ENCODE measurements around the gene NXF1. TPM values are rescaled to one million over a fixed set of nuclear protein-coding genes. Genes with fewer than 3 reads are reported as not detected.

Gene NXF1
- total and polyA plus RNA-seq, 2 of the 8 experiments (the other 6 are each of a cell fraction or from before 2014, with no cell fraction given) = 48.1 to 49.8 TPM

DNA sequence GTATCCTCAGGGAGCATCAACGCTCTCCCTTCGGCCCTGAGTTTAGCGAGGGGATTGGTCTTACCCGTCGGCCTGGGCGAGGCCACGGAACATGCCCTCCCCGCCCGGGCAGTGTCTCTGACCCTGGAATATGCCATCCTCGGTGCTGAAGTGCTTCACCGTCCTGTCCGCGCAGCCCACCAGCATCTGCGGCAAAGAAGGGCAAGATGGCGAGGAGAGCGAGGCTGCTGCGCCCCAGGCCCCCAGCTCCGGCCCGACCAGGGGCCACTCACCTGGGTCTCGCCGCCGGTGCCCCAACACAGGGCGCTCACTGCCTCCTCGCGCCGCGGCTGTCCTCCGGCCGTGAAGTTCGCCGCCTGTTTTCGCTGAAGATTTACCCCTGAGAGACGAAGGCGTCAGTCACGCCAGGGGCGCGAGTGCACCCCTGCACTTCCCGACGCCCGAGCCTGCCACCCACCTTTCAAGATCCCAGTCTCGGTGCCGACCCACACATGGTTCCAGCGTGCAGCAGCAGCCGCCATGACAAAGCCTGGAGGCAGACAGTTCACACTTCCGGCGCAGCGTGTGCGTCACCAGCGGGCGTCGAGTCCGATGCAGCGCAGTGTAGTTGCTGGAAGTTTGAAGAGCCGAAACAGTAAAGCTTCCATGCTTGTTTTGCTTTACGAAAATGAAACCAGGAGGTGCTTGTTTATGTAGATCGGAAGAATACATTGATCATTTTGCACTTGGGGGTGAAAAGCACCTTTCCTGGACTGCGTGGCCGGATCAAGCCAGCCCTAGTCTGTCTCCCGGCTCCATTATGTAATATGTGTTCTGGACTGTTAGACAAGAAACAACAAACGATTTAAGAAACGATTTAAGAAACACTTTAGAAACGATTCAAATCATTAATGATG lies 34.1 kb upstream of the NXF1 start, which contains the start of gene WDR74 (continued):
- TF ChIP-seq, protein P1, sequence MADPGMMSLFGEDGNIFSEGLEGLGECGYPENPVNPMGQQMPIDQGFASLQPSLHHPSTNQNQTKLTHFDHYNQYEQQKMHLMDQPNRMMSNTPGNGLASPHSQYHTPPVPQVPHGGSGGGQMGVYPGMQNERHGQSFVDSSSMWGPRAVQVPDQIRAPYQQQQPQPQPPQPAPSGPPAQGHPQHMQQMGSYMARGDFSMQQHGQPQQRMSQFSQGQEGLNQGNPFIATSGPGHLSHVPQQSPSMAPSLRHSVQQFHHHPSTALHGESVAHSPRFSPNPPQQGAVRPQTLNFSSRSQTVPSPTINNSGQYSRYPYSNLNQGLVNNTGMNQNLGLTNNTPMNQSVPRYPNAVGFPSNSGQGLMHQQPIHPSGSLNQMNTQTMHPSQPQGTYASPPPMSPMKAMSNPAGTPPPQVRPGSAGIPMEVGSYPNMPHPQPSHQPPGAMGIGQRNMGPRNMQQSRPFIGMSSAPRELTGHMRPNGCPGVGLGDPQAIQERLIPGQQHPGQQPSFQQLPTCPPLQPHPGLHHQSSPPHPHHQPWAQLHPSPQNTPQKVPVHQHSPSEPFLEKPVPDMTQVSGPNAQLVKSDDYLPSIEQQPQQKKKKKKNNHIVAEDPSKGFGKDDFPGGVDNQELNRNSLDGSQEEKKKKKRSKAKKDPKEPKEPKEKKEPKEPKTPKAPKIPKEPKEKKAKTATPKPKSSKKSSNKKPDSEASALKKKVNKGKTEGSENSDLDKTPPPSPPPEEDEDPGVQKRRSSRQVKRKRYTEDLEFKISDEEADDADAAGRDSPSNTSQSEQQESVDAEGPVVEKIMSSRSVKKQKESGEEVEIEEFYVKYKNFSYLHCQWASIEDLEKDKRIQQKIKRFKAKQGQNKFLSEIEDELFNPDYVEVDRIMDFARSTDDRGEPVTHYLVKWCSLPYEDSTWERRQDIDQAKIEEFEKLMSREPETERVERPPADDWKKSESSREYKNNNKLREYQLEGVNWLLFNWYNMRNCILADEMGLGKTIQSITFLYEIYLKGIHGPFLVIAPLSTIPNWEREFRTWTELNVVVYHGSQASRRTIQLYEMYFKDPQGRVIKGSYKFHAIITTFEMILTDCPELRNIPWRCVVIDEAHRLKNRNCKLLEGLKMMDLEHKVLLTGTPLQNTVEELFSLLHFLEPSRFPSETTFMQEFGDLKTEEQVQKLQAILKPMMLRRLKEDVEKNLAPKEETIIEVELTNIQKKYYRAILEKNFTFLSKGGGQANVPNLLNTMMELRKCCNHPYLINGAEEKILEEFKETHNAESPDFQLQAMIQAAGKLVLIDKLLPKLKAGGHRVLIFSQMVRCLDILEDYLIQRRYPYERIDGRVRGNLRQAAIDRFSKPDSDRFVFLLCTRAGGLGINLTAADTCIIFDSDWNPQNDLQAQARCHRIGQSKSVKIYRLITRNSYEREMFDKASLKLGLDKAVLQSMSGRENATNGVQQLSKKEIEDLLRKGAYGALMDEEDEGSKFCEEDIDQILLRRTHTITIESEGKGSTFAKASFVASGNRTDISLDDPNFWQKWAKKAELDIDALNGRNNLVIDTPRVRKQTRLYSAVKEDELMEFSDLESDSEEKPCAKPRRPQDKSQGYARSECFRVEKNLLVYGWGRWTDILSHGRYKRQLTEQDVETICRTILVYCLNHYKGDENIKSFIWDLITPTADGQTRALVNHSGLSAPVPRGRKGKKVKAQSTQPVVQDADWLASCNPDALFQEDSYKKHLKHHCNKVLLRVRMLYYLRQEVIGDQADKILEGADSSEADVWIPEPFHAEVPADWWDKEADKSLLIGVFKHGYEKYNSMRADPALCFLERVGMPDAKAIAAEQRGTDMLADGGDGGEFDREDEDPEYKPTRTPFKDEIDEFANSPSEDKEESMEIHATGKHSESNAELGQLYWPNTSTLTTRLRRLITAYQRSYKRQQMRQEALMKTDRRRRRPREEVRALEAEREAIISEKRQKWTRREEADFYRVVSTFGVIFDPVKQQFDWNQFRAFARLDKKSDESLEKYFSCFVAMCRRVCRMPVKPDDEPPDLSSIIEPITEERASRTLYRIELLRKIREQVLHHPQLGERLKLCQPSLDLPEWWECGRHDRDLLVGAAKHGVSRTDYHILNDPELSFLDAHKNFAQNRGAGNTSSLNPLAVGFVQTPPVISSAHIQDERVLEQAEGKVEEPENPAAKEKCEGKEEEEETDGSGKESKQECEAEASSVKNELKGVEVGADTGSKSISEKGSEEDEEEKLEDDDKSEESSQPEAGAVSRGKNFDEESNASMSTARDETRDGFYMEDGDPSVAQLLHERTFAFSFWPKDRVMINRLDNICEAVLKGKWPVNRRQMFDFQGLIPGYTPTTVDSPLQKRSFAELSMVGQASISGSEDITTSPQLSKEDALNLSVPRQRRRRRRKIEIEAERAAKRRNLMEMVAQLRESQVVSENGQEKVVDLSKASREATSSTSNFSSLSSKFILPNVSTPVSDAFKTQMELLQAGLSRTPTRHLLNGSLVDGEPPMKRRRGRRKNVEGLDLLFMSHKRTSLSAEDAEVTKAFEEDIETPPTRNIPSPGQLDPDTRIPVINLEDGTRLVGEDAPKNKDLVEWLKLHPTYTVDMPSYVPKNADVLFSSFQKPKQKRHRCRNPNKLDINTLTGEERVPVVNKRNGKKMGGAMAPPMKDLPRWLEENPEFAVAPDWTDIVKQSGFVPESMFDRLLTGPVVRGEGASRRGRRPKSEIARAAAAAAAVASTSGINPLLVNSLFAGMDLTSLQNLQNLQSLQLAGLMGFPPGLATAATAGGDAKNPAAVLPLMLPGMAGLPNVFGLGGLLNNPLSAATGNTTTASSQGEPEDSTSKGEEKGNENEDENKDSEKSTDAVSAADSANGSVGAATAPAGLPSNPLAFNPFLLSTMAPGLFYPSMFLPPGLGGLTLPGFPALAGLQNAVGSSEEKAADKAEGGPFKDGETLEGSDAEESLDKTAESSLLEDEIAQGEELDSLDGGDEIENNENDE (IDR thresholded peaks at IDR 0.05; ENCODE audit: insufficient replicate concordance, low read length) = no peak
- peak; percentile 100 for TF ChIP-seq KDM4A (IDR thresholded peaks at IDR 0.05; ENCODE audit: low read depth, low read length, severe bottlenecking)
- peak; percentile 89 for TF ChIP-seq PHF8 (conservative IDR thresholded peaks at IDR 0.05; ENCODE audit: low read depth, low read length)
- peak; percentile 40 for TF ChIP-seq E2F6 (IDR thresholded peaks at IDR 0.05)
- TF ChIP-seq TBP (IDR thresholded peaks at IDR 0.05; ENCODE audit: low read depth, low read length) = peak; percentile 88
- TF ChIP-seq SAP30 (IDR thresholded peaks at IDR 0.05; ENCODE audit: insufficient read depth, insufficient replicate concordance, low read length) = peak; percentile 99
- TF ChIP-seq SP2 (IDR thresholded peaks at IDR 0.05; ENCODE audit: low read length) = no peak

Measured in H1 (cell line).